ENCODE measurements around the gene ADARB1. TPM values are rescaled to one million over a fixed set of nuclear protein-coding genes. Genes with fewer than 3 reads are reported as not detected.
A peak's percentile ranks its signal among the peaks of the same experiment; 100 is the strongest.
"Not testable (repeated sequence)": the region's sequence is repeated elsewhere in the genome, so short reads cannot be mapped to it uniquely, and the experiment has no call there.

Gene ADARB1
- total RNA-seq, 1 experiment from 2014 or later, result 7.9 TPM

DNA sequence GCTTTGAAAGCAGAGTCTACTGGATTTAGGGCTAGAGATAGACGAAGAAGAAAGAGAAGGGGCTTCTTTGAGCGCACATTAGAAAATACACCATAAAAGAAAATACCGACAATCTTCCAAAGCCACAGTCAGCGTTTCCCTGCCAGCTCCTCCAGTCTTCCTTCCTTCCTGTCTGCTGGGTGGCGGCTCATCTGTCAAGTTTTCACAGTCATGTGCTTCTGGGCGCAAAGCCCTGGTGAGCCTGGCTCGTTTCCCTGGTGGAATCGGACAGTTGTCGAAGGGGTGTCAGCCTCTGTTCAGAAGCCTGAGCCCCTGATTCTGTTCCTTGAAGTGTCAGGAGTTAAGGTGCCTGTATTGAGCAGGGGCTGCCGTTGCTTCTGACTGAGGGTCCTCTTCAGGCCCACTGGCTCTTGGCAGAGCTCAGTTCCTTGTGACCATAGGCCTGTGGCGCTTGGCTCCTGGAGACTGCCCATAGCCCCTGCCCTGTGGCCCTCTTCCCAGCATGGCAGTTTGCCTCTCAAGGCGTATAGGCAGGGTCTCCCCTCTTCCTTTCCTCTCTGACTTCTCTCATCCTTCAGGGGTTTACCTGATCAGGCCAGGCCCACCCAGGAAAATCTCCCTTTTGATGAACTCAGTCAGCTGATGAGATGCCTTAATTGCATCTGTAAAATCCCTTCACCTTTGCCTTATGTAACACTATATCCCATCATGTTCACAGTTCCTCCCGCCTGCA lies 58.6 kb downstream of the ADARB1 start:
- H3K27me3 ChIP-seq (replicated peaks), result no peaks in the 10 kb centered on the region
- H3K4me1 ChIP-seq (replicated peaks), result peaks cover 60% of the 10 kb centered on the region
- no peak for DNase-seq (ENCODE audit: low read depth in 1 of 2, low spot score in 2 of 2)
- H3K27ac ChIP-seq, result no peak overlapping the region
- H3K4me3 ChIP-seq, result no peak overlapping the region
- no peaks in the 10 kb centered on the region for H3K9me3 ChIP-seq (replicated peaks)
- H3K36me3 ChIP-seq, result no peaks in the 10 kb centered on the region

- H3K9me3 ChIP-seq (replicated peaks); H3K4me3 ChIP-seq; DNase-seq (ENCODE audit: low read depth in 1 of 2, low spot score in 2 of 2); H3K36me3 ChIP-seq; H3K27me3 ChIP-seq (replicated peaks); H3K27ac ChIP-seq: not testable (repeated sequence)
- peaks cover 60% of the 10 kb centered on the region for H3K4me1 ChIP-seq (replicated peaks)
Observed at GRCh38 chr21:45133574-45134278, 59.3 kb downstream of the ADARB1 start.

DNA sequence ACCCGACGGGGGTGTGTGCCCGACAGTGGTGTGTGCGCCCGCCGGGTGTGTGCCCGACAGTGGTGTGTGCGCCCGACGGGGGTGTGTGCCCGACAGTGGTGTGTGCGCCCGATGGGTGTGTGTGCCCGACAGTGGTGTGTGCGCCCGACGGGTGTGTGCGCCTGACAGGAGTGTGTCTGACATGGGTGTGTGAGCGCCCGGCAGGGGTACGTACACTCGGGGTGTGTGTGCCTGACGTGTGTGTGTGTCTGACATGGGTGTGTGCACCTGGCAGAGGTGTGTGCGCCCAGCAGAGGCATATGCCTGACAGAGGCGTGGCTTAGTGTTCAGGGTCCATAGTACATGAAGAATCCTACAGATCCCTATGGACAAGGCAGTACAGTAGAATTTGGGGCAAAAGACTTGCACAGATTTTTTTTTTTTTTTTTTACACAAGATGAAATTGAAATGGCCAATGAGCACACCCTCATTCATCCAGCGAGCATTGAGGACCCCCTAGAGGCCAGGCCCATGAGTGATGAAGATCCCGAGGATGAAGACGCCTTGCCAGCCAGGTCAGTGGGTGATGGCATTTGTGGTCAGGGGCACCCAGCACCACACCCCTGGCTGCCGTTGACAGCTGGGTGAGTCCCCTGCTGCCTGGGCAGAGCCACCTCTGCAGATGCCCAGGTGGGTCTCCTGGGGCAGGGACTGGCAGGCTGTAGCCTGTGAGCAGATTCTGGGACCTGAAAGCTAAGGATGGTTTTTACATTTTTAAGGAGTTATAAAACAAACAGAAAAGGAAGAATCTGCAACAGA lies 60.1 kb downstream of the ADARB1 start:
- H3K27ac ChIP-seq, result no peak overlapping the region

GRCh38 chr21:45135122-45135521 lies 60.7 kb downstream of the ADARB1 start:
- H3K27ac ChIP-seq, result no peak overlapping the region
- no peak for DNase-seq (ENCODE audit: low read depth in 1 of 2, low spot score in 2 of 2)
- H3K9me3 ChIP-seq (replicated peaks), result no peaks in the 10 kb centered on the region
- H3K27me3 ChIP-seq (replicated peaks), result no peaks in the 10 kb centered on the region
- H3K36me3 ChIP-seq, result no peaks in the 10 kb centered on the region
- H3K4me3 ChIP-seq, result no peak overlapping the region
- peaks cover 46% of the 10 kb centered on the region for H3K4me1 ChIP-seq (replicated peaks)

More for the DNA sequence above, 60.1 kb downstream of the ADARB1 start:
- Histone ChIP-seq H3K4me3 (no peak overlapping the region), H3K27me3 (replicated peaks) (no peaks in the 10 kb centered on the region), H3K9me3 (replicated peaks) (no peaks in the 10 kb centered on the region), H3K36me3 (no peaks in the 10 kb centered on the region), H3K4me1 (replicated peaks) (peaks cover 53% of the 10 kb centered on the region)
- no peak for DNase-seq (ENCODE audit: low read depth in 1 of 2, low spot score in 2 of 2)

DNA sequence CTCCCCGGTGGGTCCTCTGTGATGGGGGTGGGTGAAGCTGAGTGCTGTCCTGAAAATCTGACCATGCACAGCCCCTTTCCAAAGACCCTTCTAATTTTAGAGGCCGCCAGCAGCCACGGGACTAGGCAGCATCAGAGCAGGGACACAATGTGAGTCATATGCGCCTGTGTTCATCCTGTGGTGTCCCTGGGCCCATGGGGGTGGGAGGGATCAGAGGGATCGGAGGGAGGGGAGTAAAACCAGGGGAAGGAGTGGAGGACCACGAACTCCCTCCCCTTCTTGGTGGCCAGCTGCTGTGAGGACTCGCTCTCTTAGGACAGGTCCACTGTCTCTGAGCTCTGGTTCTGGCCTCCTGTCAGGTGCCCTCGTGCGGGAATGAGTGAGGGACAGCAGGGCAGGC lies 61.5 kb downstream of the ADARB1 start:
- Histone ChIP-seq H3K36me3 (no peaks in the 10 kb centered on the region), H3K27ac (no peak overlapping the region), H3K4me1 (replicated peaks) (peaks cover 47% of the 10 kb centered on the region), H3K9me3 (replicated peaks) (no peaks in the 10 kb centered on the region), H3K4me3 (no peak overlapping the region), H3K27me3 (replicated peaks) (no peaks in the 10 kb centered on the region)
- DNase-seq (ENCODE audit: low read depth in 1 of 2, low spot score in 2 of 2), result no peak

GRCh38 chr21:45136500-45136899 lies 62.1 kb downstream of the ADARB1 start:
- Histone ChIP-seq H3K27ac (peak overlapping the region; percentile 8; the same call in 1 of the 2 replicates), H3K9me3 (replicated peaks) (no peaks in the 10 kb centered on the region), H3K27me3 (replicated peaks) (no peaks in the 10 kb centered on the region), H3K4me1 (replicated peaks) (peaks cover 41% of the 10 kb centered on the region), H3K36me3 (no peaks in the 10 kb centered on the region), H3K4me3 (no peak overlapping the region)
- no peak for DNase-seq (ENCODE audit: low read depth in 1 of 2, low spot score in 2 of 2)

GRCh38 chr21:45136927-45137611 lies 62.7 kb downstream of the ADARB1 start:
- Histone ChIP-seq H3K27ac (no peak overlapping the region), H3K4me3 (no peak overlapping the region), H3K36me3 (no peaks in the 10 kb centered on the region), H3K9me3 (replicated peaks) (no peaks in the 10 kb centered on the region), H3K4me1 (replicated peaks) (peaks cover 41% of the 10 kb centered on the region), H3K27me3 (replicated peaks) (no peaks in the 10 kb centered on the region)
- DNase-seq (ENCODE audit: low read depth in 1 of 2, low spot score in 2 of 2), result peak; percentile 88 to 89

- peaks cover 46% of the 10 kb centered on the region for H3K4me1 ChIP-seq (replicated peaks)
- H3K27ac ChIP-seq, result no peak overlapping the region
- no peaks in the 10 kb centered on the region for H3K9me3 ChIP-seq (replicated peaks)
- H3K36me3 ChIP-seq, result no peaks in the 10 kb centered on the region
- no peaks in the 10 kb centered on the region for H3K27me3 ChIP-seq (replicated peaks)
- DNase-seq (ENCODE audit: low read depth in 1 of 2, low spot score in 2 of 2), result no peak
- H3K4me3 ChIP-seq, result no peak overlapping the region
Observed at GRCh38 chr21:45137612-45137937, 63.2 kb downstream of the ADARB1 start.

GRCh38 chr21:45138199-45139002 lies 64.0 kb downstream of the ADARB1 start:
- H3K4me1 ChIP-seq (replicated peaks), result peaks cover 49% of the 10 kb centered on the region
- no peaks in the 10 kb centered on the region for H3K9me3 ChIP-seq (replicated peaks)
- H3K36me3 ChIP-seq, result no peaks in the 10 kb centered on the region
- no peak overlapping the region for H3K27ac ChIP-seq
- H3K27me3 ChIP-seq (replicated peaks), result no peaks in the 10 kb centered on the region
- no peak overlapping the region for H3K4me3 ChIP-seq
- peak; percentile 43 to 70 for DNase-seq (ENCODE audit: low read depth in 1 of 2, low spot score in 2 of 2)

DNA sequence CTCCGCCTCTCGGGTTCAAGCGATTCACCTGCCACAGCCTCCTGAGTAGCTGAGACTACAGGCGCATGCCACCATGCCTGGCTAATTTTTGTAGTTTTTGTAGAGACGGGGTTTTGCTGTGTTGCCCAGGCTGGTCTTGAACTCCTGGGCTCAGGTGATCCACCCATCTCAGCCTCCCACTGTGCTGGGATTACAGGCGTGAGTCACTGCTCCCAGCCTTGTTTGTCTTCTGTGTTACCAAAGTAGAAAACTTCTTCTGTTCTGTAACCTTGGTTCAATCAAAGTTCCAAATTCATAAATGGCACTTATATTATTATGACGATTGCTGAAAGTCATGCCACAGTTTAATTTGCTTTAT lies 64.6 kb downstream of the ADARB1 start:
- H3K4me1 ChIP-seq (replicated peaks), result peaks cover 49% of the 10 kb centered on the region
- not testable (repeated sequence) for H3K27ac ChIP-seq; H3K4me3 ChIP-seq; H3K9me3 ChIP-seq (replicated peaks); H3K27me3 ChIP-seq (replicated peaks); DNase-seq (ENCODE audit: low read depth in 1 of 2, low spot score in 2 of 2); H3K36me3 ChIP-seq

DNA sequence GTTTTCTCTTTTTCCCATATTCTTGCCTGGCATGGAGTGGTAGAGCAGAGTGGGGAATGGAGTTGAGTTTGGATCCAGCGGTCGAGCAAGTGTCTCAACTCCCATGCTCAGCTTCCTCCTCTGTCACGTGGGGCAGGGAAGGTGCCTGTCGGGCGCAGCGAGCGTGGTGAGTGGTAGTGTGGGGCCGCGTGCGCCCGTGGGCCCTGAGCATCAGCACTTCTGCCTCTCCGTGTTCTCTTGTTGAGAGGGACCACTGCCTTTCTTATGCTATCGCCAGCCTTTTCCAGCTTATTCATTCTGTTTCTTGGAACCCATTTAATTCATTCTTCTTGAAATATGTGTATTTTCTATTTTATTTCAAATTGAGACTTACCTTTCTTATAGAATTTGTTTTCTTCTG lies 65.1 kb downstream of the ADARB1 start:
- no peaks in the 10 kb centered on the region for H3K27me3 ChIP-seq (replicated peaks)
- DNase-seq (ENCODE audit: low read depth in 1 of 2, low spot score in 2 of 2), result no peak
- no peaks in the 10 kb centered on the region for H3K9me3 ChIP-seq (replicated peaks)
- no peak overlapping the region for H3K4me3 ChIP-seq
- no peaks in the 10 kb centered on the region for H3K36me3 ChIP-seq
- peaks cover 49% of the 10 kb centered on the region for H3K4me1 ChIP-seq (replicated peaks)
- no peak overlapping the region for H3K27ac ChIP-seq

- Histone ChIP-seq H3K4me3 (no peak overlapping the region), H3K27ac (no peak overlapping the region), H3K36me3 (no peaks in the 10 kb centered on the region), H3K9me3 (replicated peaks) (no peaks in the 10 kb centered on the region), H3K27me3 (replicated peaks) (no peaks in the 10 kb centered on the region), H3K4me1 (replicated peaks) (peaks cover 47% of the 10 kb centered on the region)
- DNase-seq (ENCODE audit: low read depth in 1 of 2, low spot score in 2 of 2), result peak; percentile 67 to 92
Observed at GRCh38 chr21:45140346-45140940, 66.1 kb downstream of the ADARB1 start.

DNA sequence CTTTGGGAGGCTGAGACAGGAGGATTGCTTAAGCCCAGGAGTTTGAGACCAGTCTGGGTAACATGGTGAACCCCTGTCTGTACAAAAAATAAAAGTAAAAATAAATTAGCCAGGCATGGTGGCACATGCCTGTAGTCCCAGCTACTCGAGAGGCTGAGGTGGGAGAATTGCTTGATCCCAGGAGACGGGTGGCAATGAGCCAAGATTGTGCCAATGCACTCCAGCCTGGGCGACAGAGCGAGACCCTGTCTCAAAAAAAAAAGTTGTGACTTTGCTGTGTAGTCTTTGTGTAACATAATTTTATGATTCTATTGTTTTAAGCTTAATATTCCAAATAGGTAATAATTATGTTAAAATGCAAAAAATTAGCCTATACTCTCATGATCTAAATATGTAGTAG lies 66.6 kb downstream of the ADARB1 start:
- peaks cover 42% of the 10 kb centered on the region for H3K4me1 ChIP-seq (replicated peaks)
- not testable (repeated sequence) for H3K9me3 ChIP-seq (replicated peaks); H3K27me3 ChIP-seq (replicated peaks); H3K36me3 ChIP-seq; H3K27ac ChIP-seq; H3K4me3 ChIP-seq; DNase-seq (ENCODE audit: low read depth in 1 of 2, low spot score in 2 of 2)
